Lung (tissue), 12 donors: ENCODE measurements around the gene EGF. TPM values are rescaled to one million over a fixed set of nuclear protein-coding genes. Genes with fewer than 3 reads are reported as not detected.

Source experiments
- ATAC-seq: fragments of 200-7000 bp; cut with Tn5 transposase; one replicate; pipeline ENCODE4 v1.9.1; 2020; ENCODE audit warnings: moderate number of reproducible peaks; ENCODE audit not compliant: insufficient read depth, low FRiP score
- DNase-seq, 3 donors: peaks; one replicate each; pipeline ENCODE4 v3.0.0-alpha.2; 2013 to 2017
- H3K27ac ChIP-seq, 2 donors: one replicate each; pipeline ENCODE4 v1.5.1; 2013; ENCODE audit warnings: mild to moderate bottlenecking in 2 of 2, moderate library complexity in 2 of 2, control low read depth in 1 of 2, inconsistent platforms in 1 of 2, low read depth in 1 of 2, low read length in 1 of 2
- H3K27me3 ChIP-seq, 3 donors: one replicate each; pipeline ENCODE4 v1.5.1; 2013; ENCODE audit warnings: low read length in 2 of 3; ENCODE audit not compliant: control insufficient read depth in 3 of 3, insufficient read depth in 3 of 3
- H3K36me3 ChIP-seq, 4 donors: one replicate each; pipeline ENCODE4 v1.5.1; 2013; ENCODE audit warnings: low read length in 4 of 4, mild to moderate bottlenecking in 1 of 4, moderate library complexity in 1 of 4; ENCODE audit not compliant: control insufficient read depth in 4 of 4, insufficient read depth in 4 of 4
- H3K4me1 ChIP-seq, 5 donors: one replicate each; pipeline ENCODE4 v1.5.1; 2013; ENCODE audit warnings: low read length in 5 of 5, mild to moderate bottlenecking in 2 of 5, moderate library complexity in 1 of 5; ENCODE audit not compliant: control insufficient read depth in 5 of 5, insufficient read depth in 5 of 5
- H3K4me3 ChIP-seq: one replicate; pipeline ENCODE4 v1.5.1; 2013; ENCODE audit warnings: mild to moderate bottlenecking, control low read depth, moderate library complexity
- H3K9ac ChIP-seq, 2 donors: one replicate each; pipeline ENCODE4 v1.5.1; 2013; ENCODE audit warnings: low read length in 2 of 2, control low read depth in 1 of 2; ENCODE audit not compliant: insufficient read depth in 1 of 2
- H3K9me3 ChIP-seq, 4 donors: one replicate each; pipeline ENCODE4 v1.5.1; 2013; ENCODE audit warnings: low read length in 3 of 4, mild to moderate bottlenecking in 1 of 4, moderate library complexity in 1 of 4; ENCODE audit not compliant: control insufficient read depth in 4 of 4, insufficient read depth in 3 of 4
- CTCF ChIP-seq: IDR thresholded peaks from 2 replicates; pipeline ENCODE4 v1.5.1; 2012; ENCODE audit warnings: mild to moderate bottlenecking; ENCODE audit errors: control extremely low read depth, extremely low read depth
- WGBS, 2 donors: extraction: QIAGEN DNeasy Blood & Tissue Kit; methylation state at CpG; one replicate each; pipeline ENCODE4 v1.1.7; 2013; 5-methylcytosine and 5-hydroxymethylcytosine counted together
- polyA plus RNA-seq, 2 donors: library from polyadenylated mRNA; stranded (reverse); fragments of 200-250 nt; gene quantifications; one replicate each; pipeline ENCODE4 v1.2.1, GENCODE V29; 2013
- total RNA-seq, 2 donors: library from RNA; depleted of rRNA in 1 of 2; stranded (reverse); fragments of >200 nt in 1 of 2; gene quantifications; one replicate each; pipeline ENCODE4 v1.2.1, GENCODE V29; 2014 to 2021
- donor health status: control.
- donor health status: control.
- donor health status: Bipolar disorder and iron deficiency.
- donor health status: healthy.
- donor health status: DM: yes; HTN: yes; CAD: no.

Gene EGF
- total and polyA plus RNA-seq, 4 donors, result 0.75 to 2.6 (median 1.5) TPM

- 87 to 93% methylated on average over 8 of the region's 8 CpGs for WGBS, 2 donors
- Histone ChIP-seq H3K4me1 (no peaks in the 10 kb centered on the region), H3K36me3 (no peaks in the 10 kb centered on the region), H3K9me3 (no peaks in the 10 kb centered on the region), H3K27me3 (no peaks in the 10 kb centered on the region), H3K4me3 (no peak overlapping the region), H3K27ac (no peak overlapping the region), H3K9ac (no peak overlapping the region)
- no peak for ATAC-seq
- no peak for DNase-seq
- no peak for TF ChIP-seq CTCF
Measured at GRCh38 chr4:109959195-109959594, 46.5 kb downstream of the EGF start.

GRCh38 chr4:109962401-109962800, 49.7 kb downstream of the EGF start:
- Histone ChIP-seq H3K4me3 (no peak overlapping the region), H3K9ac (no peak overlapping the region), H3K27me3 (no peaks in the 10 kb centered on the region), H3K27ac (no peak overlapping the region), H3K9me3 (no peaks in the 10 kb centered on the region), H3K36me3 (no peaks in the 10 kb centered on the region), H3K4me1 (no peaks in the 10 kb centered on the region)
- ATAC-seq, result no peak
- TF ChIP-seq CTCF, result no peak
- DNase-seq, result no peak

GRCh38 chr4:109966891-109967481, 54.3 kb downstream of the EGF start:
- DNase-seq (no peak), ATAC-seq (no peak)
- no peak for TF ChIP-seq CTCF
- H3K9me3 ChIP-seq, result no peaks in the 10 kb centered on the region
- no peaks in the 10 kb centered on the region for H3K27me3 ChIP-seq
- 68 to 83% methylated on average over 2 of the region's 2 CpGs for WGBS, 2 donors
- no peak overlapping the region for H3K27ac ChIP-seq
- H3K36me3 ChIP-seq, result no peaks in the 10 kb centered on the region
- no peak overlapping the region for H3K9ac ChIP-seq
- no peak overlapping the region for H3K4me3 ChIP-seq
- no peaks in the 10 kb centered on the region for H3K4me1 ChIP-seq
